Measurements from ENCODE around the gene MYADML2.
A peak's percentile ranks its signal among the peaks of the same experiment; 100 is the strongest.

The MYADML2 gene

GRCh38 chr17:81935709-81936084 lies 11.3 kb downstream of the MYADML2 start:
- H3K9me2 ChIP-seq (replicated peaks; ENCODE audit: insufficient read depth, low read length), result no peaks in the 10 kb centered on the region
- peak overlapping the region; percentile 79 for H3K27ac ChIP-seq (ENCODE audit: low read depth, low read length)
- no peak overlapping the region for H3K4me3 ChIP-seq (ENCODE audit: insufficient read depth, low read length, poor library complexity, severe bottlenecking)
- H3F3A ChIP-seq (ENCODE audit: insufficient read depth), result peaks cover 38% of the 10 kb centered on the region
- TF ChIP-seq EZH2phosphoT487 (conservative IDR thresholded peaks at IDR 0.05; ENCODE audit: low read length) (no peak), CTCF (IDR thresholded peaks at IDR 0.05; ENCODE audit: insufficient read depth, low read length, poor library complexity, severe bottlenecking) (no peak)
- no peaks in the 10 kb centered on the region for H3K36me3 ChIP-seq (ENCODE audit: low read length)
- H3K27me3 ChIP-seq (ENCODE audit: low read length), result no peaks in the 10 kb centered on the region
- H3K4me2 ChIP-seq (ENCODE audit: low read depth, low read length, poor library complexity, severe bottlenecking), result peak overlapping the region; percentile 55
- H3K79me2 ChIP-seq (ENCODE audit: insufficient read depth, low read length), result peaks cover 19% of the 10 kb centered on the region
- no peaks in the 10 kb centered on the region for H4K20me1 ChIP-seq (ENCODE audit: low read depth, low read length)
- peak overlapping the region; percentile 73 for H3K9ac ChIP-seq (ENCODE audit: low read length)
- H2AFZ ChIP-seq (ENCODE audit: low read depth, low read length, severe bottlenecking), result no peak overlapping the region
- H3K9me3 ChIP-seq (ENCODE audit: insufficient read depth, low read length), result no peaks in the 10 kb centered on the region

GRCh38 chr17:81934850-81935708 lies 12.0 kb downstream of the MYADML2 start:
- H3K79me2 ChIP-seq (ENCODE audit: insufficient read depth, low read length), result peaks cover 12% of the 10 kb centered on the region
- no peaks in the 10 kb centered on the region for H3K27me3 ChIP-seq (ENCODE audit: low read length)
- peak overlapping the region; percentile 73 for H3K9ac ChIP-seq (ENCODE audit: low read length)
- H3K9me3 ChIP-seq (ENCODE audit: insufficient read depth, low read length), result no peaks in the 10 kb centered on the region
- H3K4me3 ChIP-seq (ENCODE audit: insufficient read depth, low read length, poor library complexity, severe bottlenecking), result no peak overlapping the region
- H3K27ac ChIP-seq (ENCODE audit: low read depth, low read length), result peak overlapping the region; percentile 79; the same call in 1 of the 2 replicates
- H4K20me1 ChIP-seq (ENCODE audit: low read depth, low read length), result no peaks in the 10 kb centered on the region
- H3K4me2 ChIP-seq (ENCODE audit: low read depth, low read length, poor library complexity, severe bottlenecking), result peak overlapping the region; percentile 55
- H3K9me2 ChIP-seq (replicated peaks; ENCODE audit: insufficient read depth, low read length), result no peaks in the 10 kb centered on the region
- H3K36me3 ChIP-seq (ENCODE audit: low read length), result no peaks in the 10 kb centered on the region
- H3F3A ChIP-seq (ENCODE audit: insufficient read depth), result peaks cover 40% of the 10 kb centered on the region
- no peak for TF ChIP-seq CTCF (IDR thresholded peaks at IDR 0.05; ENCODE audit: insufficient read depth, low read length, poor library complexity, severe bottlenecking)
- H2AFZ ChIP-seq (ENCODE audit: low read depth, low read length, severe bottlenecking), result no peak overlapping the region

- TF ChIP-seq CTCF (IDR thresholded peaks at IDR 0.05; ENCODE audit: insufficient read depth, low read length, poor library complexity, severe bottlenecking) (no peak), EZH2phosphoT487 (conservative IDR thresholded peaks at IDR 0.05; ENCODE audit: low read length) (no peak)
- Histone ChIP-seq H3K4me2 (ENCODE audit: low read depth, low read length, poor library complexity, severe bottlenecking) (no peak overlapping the region), H2AFZ (ENCODE audit: low read depth, low read length, severe bottlenecking) (no peak overlapping the region), H3F3A (ENCODE audit: insufficient read depth) (peaks cover 36% of the 10 kb centered on the region), H3K9me3 (ENCODE audit: insufficient read depth, low read length) (no peaks in the 10 kb centered on the region), H3K9me2 (replicated peaks; ENCODE audit: insufficient read depth, low read length) (no peaks in the 10 kb centered on the region), H3K4me3 (ENCODE audit: insufficient read depth, low read length, poor library complexity, severe bottlenecking) (no peak overlapping the region), H3K27ac (ENCODE audit: low read depth, low read length) (peak overlapping the region; percentile 42), H4K20me1 (ENCODE audit: low read depth, low read length) (no peaks in the 10 kb centered on the region), H3K36me3 (ENCODE audit: low read length) (no peaks in the 10 kb centered on the region), H3K27me3 (ENCODE audit: low read length) (no peaks in the 10 kb centered on the region), H3K79me2 (ENCODE audit: insufficient read depth, low read length) (peaks cover 4% of the 10 kb centered on the region; the same call in 1 of the 2 replicates), H3K9ac (ENCODE audit: low read length) (no peak overlapping the region; the same call in 1 of the 2 replicates)
Measured at GRCh38 chr17:81934098-81934757, 12.8 kb downstream of the MYADML2 start.

Data from SU-DHL-6 (cell line).